Measurements from ENCODE around the gene RBM33. TPM values are rescaled to one million over a fixed set of nuclear protein-coding genes. Genes with fewer than 3 reads are reported as not detected.

RBM33 gene
- total and polyA plus RNA-seq, 4 experiments from 2014 or later = 17.2 to 167 (median 113) TPM

DNA sequence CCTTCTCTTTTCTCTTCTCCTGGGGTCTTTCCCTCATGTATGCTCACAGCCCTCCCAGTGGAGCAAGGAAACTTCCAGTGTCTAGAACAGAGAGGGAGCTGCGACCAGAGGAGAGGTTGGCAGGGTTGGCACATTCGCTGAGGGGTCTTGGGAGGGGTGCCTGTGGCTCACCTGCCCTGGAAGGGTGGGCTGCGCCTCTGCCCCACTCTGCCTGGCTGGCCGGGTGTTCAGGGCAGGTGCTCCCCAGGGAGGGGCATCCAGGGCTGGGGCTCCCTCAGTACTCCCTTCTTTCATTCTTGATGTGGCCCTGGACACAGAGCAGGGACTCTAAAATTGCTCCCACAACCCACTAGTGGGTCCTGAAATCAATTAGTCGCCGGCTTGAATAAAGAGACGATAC is 150.9 kb downstream of the RBM33 start:
- H3K36me3 ChIP-seq (ENCODE audit: insufficient read depth, low read length) = no peaks in the 10 kb centered on the region
- no peak for DNase-seq
- ChIA-PET POLR2A (ENCODE audit: partially characterized antibody) (no interaction called here), CTCF (ENCODE audit: partially characterized antibody) (interaction anchor here (0.6 to 1.4 kb wide), 3 partner anchors 11 to 1014 kb away, joined by 3 to 5 read pairs (median 4); no protein-coding TSS in a partner anchor)
- no peaks in the 10 kb centered on the region for H3K36me3 Mint-ChIP-seq
- H3K9me3 ChIP-seq (ENCODE audit: control insufficient read depth in 1 of 2, low read length in 2 of 2) = no peaks in the 10 kb centered on the region
- no peak overlapping the region for H3K4me3 Mint-ChIP-seq
- peaks cover 13 to 18% of the 10 kb centered on the region in 2 donors for H3K27me3 Mint-ChIP-seq
- H3K27me3 ChIP-seq (ENCODE audit: insufficient read depth, low read length) = no peaks in the 10 kb centered on the region
- H3K4me1 ChIP-seq (ENCODE audit: insufficient read depth, low read length) = peaks cover 3% of the 10 kb centered on the region
- no peak overlapping the region for H3K27ac ChIP-seq (ENCODE audit: low read depth, low read length)
- intact Hi-C loops (cut with micrococcal nuclease) = no loop called here
- no peak overlapping the region for H3K4me3 ChIP-seq (ENCODE audit: low read length in 2 of 2)
- H3K4me1 Mint-ChIP-seq = no peaks in the 10 kb centered on the region
- H3K27ac Mint-ChIP-seq = no peak overlapping the region
- H3K9me3 Mint-ChIP-seq = no peaks in the 10 kb centered on the region

DNA sequence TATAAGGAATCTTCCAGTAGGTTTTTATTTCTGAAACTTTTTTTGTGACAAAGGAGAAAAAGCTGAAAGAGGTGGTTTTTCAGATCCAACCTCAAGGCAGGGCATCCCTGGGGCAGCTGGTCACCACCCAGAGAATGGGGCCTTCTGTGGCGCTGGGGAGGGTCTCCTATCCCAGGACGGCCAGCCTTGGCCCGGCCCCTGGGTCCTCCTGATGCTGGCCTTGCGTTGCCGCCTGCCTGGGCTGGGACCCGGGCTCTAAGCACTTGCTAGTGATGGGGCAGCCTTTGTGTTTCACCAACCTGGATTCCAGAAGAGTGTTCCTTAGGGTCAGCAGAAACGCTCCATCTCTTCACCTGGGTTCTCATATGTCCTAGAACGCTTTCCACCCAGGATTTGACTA is 151.5 kb downstream of the RBM33 start:
- Histone ChIP-seq H3K27ac (ENCODE audit: low read depth, low read length) (no peak overlapping the region), H3K27me3 (ENCODE audit: insufficient read depth, low read length) (peaks cover 2% of the 10 kb centered on the region), H3K4me3 (ENCODE audit: low read length in 2 of 2) (no peak overlapping the region), H3K36me3 (ENCODE audit: insufficient read depth, low read length) (no peaks in the 10 kb centered on the region), H3K4me1 (ENCODE audit: insufficient read depth, low read length) (peaks cover 3% of the 10 kb centered on the region), H3K9me3 (ENCODE audit: control insufficient read depth in 1 of 2, low read length in 2 of 2) (no peaks in the 10 kb centered on the region)
- H3K9me3 Mint-ChIP-seq = no peaks in the 10 kb centered on the region
- H3K36me3 Mint-ChIP-seq = no peaks in the 10 kb centered on the region
- H3K4me3 Mint-ChIP-seq = no peak overlapping the region
- ChIA-PET POLR2A (ENCODE audit: partially characterized antibody) (no interaction called here), CTCF (ENCODE audit: partially characterized antibody) (interaction anchor here (0.6 kb wide), 1 partner anchor 17 kb away, joined by 3 read pairs; no protein-coding TSS in a partner anchor)
- H3K27me3 Mint-ChIP-seq = peaks cover 15 to 20% of the 10 kb centered on the region in 2 donors
- DNase-seq = no peak
- no peak overlapping the region for H3K27ac Mint-ChIP-seq
- no peaks in the 10 kb centered on the region for H3K4me1 Mint-ChIP-seq
- intact Hi-C loops (cut with micrococcal nuclease) = loop anchor here (2.0 kb wide), 2 partner anchors 677 to 1477 kb away; no protein-coding TSS in a partner anchor

DNA sequence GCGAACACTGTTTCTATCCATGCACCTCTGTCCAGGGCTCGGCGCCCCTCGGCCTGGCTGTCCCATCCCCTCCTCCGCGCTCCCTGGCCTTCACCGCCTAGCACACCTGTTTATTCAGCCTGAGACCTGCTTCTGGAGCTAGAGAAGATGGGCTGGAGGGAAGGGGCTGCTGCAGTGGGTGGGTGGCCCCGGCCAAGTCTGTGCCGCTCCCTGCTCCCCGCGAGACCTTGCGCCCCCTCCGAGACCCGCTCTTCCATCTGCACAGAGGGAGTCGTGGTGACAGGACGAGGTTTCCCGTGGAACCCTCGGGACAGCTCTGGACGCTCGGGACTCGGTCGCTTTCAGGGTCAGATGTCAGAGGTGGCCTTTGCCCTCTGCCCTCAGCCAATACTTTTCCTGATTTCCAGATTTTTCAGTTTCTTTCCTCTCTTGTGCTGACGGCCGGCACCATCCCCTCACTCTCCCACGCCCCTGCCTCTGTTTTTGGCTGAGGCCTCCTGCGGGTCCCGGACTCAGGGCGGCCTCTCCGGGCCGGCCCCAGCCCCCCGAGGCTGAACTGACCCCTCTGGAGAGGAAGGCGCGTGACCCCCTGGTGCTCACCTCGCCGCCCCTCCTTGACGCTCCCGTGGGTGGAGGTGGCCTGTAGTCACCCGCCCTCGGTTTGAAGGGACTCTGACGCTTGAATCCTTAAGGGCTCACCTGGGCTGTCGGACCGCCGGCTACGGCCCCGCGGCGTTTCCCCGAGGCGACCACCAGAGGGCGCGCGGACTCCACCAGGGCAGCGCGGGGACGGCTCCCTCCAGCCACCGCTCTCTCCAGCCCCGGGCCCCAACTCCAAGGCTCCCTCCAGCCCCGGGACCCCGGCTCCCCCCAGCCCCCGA is 152.2 kb downstream of the RBM33 start:
- H3K27me3 Mint-ChIP-seq = peaks cover 21 to 26% of the 10 kb centered on the region in 2 donors
- ChIA-PET POLR2A (ENCODE audit: partially characterized antibody) (no interaction called here), CTCF (ENCODE audit: partially characterized antibody) (no interaction called here)
- intact Hi-C loops (cut with micrococcal nuclease) = loop anchor here (1.0 to 2.0 kb wide), 3 partner anchors 676 to 1476 kb away; no protein-coding TSS in a partner anchor
- Histone ChIP-seq H3K4me1 (ENCODE audit: insufficient read depth, low read length) (peaks cover 3% of the 10 kb centered on the region), H3K9me3 (ENCODE audit: control insufficient read depth in 1 of 2, low read length in 2 of 2) (no peaks in the 10 kb centered on the region), H3K4me3 (ENCODE audit: low read length in 2 of 2) (no peak overlapping the region), H3K27ac (ENCODE audit: low read depth, low read length) (no peak overlapping the region), H3K27me3 (ENCODE audit: insufficient read depth, low read length) (peaks cover 6% of the 10 kb centered on the region), H3K36me3 (ENCODE audit: insufficient read depth, low read length) (no peaks in the 10 kb centered on the region)
- H3K27ac Mint-ChIP-seq = no peak overlapping the region
- peak in 4 of 5 donors; percentile 47 to 54 (median 52) for DNase-seq
- H3K4me1 Mint-ChIP-seq = no peaks in the 10 kb centered on the region
- no peaks in the 10 kb centered on the region for H3K9me3 Mint-ChIP-seq
- H3K4me3 Mint-ChIP-seq = no peak overlapping the region
- H3K36me3 Mint-ChIP-seq = no peaks in the 10 kb centered on the region

DNA sequence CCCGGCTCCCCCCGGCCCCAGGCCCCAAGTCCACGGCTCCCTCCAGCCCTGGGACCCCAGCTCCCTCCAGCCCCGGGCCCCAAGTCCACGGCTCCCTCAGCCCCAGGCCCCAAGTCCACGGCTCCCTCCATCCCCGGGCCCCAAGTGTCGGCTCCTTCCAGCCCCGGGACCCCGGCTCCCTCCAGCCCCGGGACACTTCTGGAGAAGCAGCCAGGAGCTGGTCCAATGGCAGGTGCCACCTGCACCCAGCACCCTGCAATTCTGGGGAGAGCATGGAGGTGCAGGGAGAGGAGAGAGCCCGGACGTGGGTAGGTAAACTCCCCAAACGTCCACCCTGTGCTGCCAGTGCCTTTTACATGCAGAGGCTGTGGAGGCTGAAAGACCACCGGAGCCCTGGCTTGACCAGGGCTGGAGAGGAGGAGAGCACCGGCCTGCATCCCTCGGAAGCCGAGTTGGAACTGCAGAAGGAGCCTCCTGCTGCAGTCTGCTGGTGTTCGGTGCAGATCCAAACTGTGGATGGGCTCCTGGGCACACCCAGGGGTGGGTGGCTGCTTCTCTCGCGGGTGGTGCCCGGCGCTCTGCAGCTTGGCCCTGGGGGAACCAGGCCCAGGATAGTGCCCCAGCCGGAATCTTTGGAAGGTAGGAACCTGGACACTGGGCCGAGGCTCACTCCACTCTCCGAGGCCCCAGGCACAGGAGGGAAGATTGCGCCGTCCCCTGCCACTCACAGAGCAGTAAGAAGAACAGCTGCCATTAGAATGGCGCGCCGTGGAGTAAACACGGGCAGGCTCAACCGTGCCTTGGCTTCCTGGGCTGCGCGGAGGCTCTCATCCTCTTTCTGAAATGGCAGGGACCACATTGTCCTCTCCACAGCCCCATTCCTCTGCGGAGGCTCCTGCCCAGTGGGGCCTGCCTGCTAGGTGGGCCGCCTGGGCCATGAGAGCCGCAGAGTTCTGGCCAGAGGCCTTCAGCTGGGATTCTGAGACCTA is 153.1 kb downstream of the RBM33 start:
- peaks cover 24 to 30% of the 10 kb centered on the region in 2 donors for H3K27me3 Mint-ChIP-seq
- peaks cover 6% of the 10 kb centered on the region for H3K27me3 ChIP-seq (ENCODE audit: insufficient read depth, low read length)

DNA sequence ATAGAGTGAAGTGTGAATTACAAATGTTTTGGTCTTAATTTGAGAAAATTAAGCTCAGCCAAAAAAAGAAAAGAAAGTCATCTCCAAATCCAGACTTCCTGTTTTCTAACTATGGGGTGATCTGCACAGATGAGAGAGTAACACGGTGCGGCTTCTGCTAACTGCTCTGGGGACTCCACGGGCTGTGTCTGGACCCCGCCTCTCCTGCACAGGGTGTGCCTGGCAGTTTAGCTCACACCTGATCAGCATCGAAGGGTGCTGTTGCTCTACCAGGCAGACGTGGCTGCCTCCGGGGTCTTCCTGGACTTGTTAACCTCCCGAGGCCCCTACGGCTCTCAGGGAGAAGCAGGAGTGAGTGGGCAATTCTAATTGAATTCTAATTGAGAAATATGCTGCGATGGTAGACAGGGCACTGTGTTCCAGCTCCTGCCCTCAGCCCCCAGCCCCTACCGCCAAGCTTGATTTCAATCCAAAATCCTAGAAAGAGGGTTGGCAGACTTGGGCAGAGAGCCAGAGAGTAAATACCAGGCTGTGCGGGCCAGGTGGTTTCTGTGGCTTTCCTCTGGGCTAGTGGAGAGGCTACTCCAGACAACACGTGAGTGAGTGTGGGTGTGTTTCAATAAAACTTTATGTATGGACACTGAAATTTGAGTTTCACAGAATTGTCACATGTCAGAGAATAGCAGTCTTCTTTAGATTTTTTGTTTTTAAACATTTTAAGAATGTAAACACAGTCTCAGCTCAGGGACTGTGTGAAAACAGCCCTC is 154.4 kb downstream of the RBM33 start:
- Mint-ChIP-seq H3K4me1 (peaks cover 0 to 5% (median 4%) of the 10 kb centered on the region in 4 donors), H3K27ac (no peak overlapping the region), H3K9me3 (peaks cover 0 to 3% (median 0%) of the 10 kb centered on the region in 8 donors), H3K4me3 (peak overlapping the region in 2 of 8 donors; percentile 4 to 16), H3K36me3 (no peaks in the 10 kb centered on the region), H3K27me3 (peaks cover 28 to 33% of the 10 kb centered on the region in 2 donors)
- H3K36me3 ChIP-seq (ENCODE audit: insufficient read depth, low read length) = no peaks in the 10 kb centered on the region
- CTCF ChIA-PET (ENCODE audit: partially characterized antibody) = interaction anchor here (0.8 to 1.7 kb wide), 6 partner anchors 8 to 1020 kb away, joined by 3 to 7 read pairs (median 3); no protein-coding TSS in a partner anchor
- H3K4me1 ChIP-seq (ENCODE audit: insufficient read depth, low read length) = peaks cover 8% of the 10 kb centered on the region
- no peak overlapping the region for H3K4me3 ChIP-seq (ENCODE audit: low read length in 2 of 2)
- H3K27me3 ChIP-seq (ENCODE audit: insufficient read depth, low read length) = peaks cover 6% of the 10 kb centered on the region
- no peak overlapping the region for H3K27ac ChIP-seq (ENCODE audit: low read depth, low read length)
- intact Hi-C loops (cut with micrococcal nuclease) = no loop called here
- POLR2A ChIA-PET (ENCODE audit: partially characterized antibody) = no interaction called here
- H3K9me3 ChIP-seq (ENCODE audit: control insufficient read depth in 1 of 2, low read length in 2 of 2) = no peaks in the 10 kb centered on the region
- no peak for DNase-seq

More for the DNA sequence above, 153.1 kb downstream of the RBM33 start:
- intact Hi-C loops (cut with micrococcal nuclease) = loop anchor here (1.0 to 2.0 kb wide), 3 partner anchors 675 to 1475 kb away; no protein-coding TSS in a partner anchor
- no peak for DNase-seq
- Mint-ChIP-seq H3K4me1 (no peaks in the 10 kb centered on the region), H3K9me3 (no peaks in the 10 kb centered on the region), H3K27ac (no peak overlapping the region), H3K36me3 (no peaks in the 10 kb centered on the region), H3K4me3 (no peak overlapping the region)
- H3K4me3 ChIP-seq (ENCODE audit: low read length in 2 of 2) = no peak overlapping the region
- no peaks in the 10 kb centered on the region for H3K9me3 ChIP-seq (ENCODE audit: control insufficient read depth in 1 of 2, low read length in 2 of 2)
- ChIA-PET CTCF (ENCODE audit: partially characterized antibody) (interaction anchor here (1.0 to 1.7 kb wide), 4 partner anchors 20 to 1021 kb away, joined by 3 to 7 read pairs (median 3); no protein-coding TSS in a partner anchor), POLR2A (ENCODE audit: partially characterized antibody) (no interaction called here)
- H3K36me3 ChIP-seq (ENCODE audit: insufficient read depth, low read length) = no peaks in the 10 kb centered on the region
- H3K4me1 ChIP-seq (ENCODE audit: insufficient read depth, low read length) = peaks cover 3% of the 10 kb centered on the region
- no peak overlapping the region for H3K27ac ChIP-seq (ENCODE audit: low read depth, low read length)

DNA sequence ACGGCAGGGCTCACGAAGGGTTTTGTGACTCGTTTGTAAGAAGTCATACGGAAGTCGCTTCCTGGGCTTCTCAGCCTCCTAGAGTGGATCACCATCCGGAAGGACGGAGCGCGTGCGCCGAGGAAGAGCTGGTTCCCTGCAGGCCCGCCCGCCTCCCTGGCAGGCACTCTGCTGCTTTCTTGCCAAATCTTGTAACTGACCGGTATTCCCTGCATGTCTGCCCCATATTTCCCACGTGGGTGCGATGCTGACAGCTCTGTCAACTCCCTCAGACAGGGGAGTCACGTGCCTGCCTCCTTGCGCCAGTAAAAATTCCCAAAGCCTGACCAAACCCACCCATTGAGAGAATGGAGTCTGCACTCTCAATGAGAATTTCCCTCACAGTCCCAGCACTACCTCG is 155.1 kb downstream of the RBM33 start:
- Mint-ChIP-seq H3K36me3 (no peaks in the 10 kb centered on the region), H3K9me3 (peaks cover 0 to 3% (median 0%) of the 10 kb centered on the region in 8 donors), H3K4me3 (no peak overlapping the region), H3K27ac (no peak overlapping the region), H3K27me3 (peaks cover 28 to 35% of the 10 kb centered on the region in 2 donors), H3K4me1 (peaks cover 0 to 8% (median 5%) of the 10 kb centered on the region in 4 donors)
- no peaks in the 10 kb centered on the region for H3K9me3 ChIP-seq (ENCODE audit: control insufficient read depth in 1 of 2, low read length in 2 of 2)
- ChIA-PET POLR2A (ENCODE audit: partially characterized antibody) (no interaction called here), CTCF (ENCODE audit: partially characterized antibody) (interaction anchor here (1.0 to 1.7 kb wide), 2 partner anchors 9 to 18 kb away, joined by 3 to 7 read pairs; no protein-coding TSS in a partner anchor)
- intact Hi-C loops (cut with micrococcal nuclease) = no loop called here
- no peak overlapping the region for H3K27ac ChIP-seq (ENCODE audit: low read depth, low read length)
- DNase-seq = no peak
- H3K36me3 ChIP-seq (ENCODE audit: insufficient read depth, low read length) = no peaks in the 10 kb centered on the region
- peaks cover 8% of the 10 kb centered on the region for H3K4me1 ChIP-seq (ENCODE audit: insufficient read depth, low read length)
- peaks cover 6% of the 10 kb centered on the region for H3K27me3 ChIP-seq (ENCODE audit: insufficient read depth, low read length)
- H3K4me3 ChIP-seq (ENCODE audit: low read length in 2 of 2) = no peak overlapping the region
